ENCODE measurements around the gene SLC31A1. TPM values are rescaled to one million over a fixed set of nuclear protein-coding genes. Genes with fewer than 3 reads are reported as not detected.

Gene SLC31A1
- total RNA-seq, 1 donor from 2014 or later = 26.0 TPM

DNA sequence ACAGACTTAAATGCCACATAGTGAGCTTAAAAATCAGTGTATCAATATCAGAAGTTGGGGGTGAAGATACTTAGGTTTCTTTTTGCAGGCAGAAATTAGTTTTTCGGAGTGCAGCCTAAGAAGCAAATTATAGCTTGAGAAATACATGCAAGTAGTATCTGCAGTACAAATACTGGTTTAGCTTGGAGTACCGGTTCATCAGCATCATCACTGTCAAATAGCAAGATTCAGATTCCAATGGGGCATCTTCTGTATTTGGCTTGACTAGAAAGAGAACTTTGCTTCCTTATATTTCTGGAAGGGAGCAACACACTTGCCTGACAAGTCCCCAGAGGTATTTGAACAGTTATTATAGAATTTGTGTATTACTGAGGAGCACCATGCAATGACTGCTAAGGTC lies 19.8 kb downstream of the SLC31A1 start:
- Histone ChIP-seq H3K4me2 (no peak overlapping the region), H3K9ac (no peak overlapping the region), H3K27ac (no peak overlapping the region), H3F3A (ENCODE audit: low read depth) (no peaks in the 10 kb centered on the region), H3K79me2 (ENCODE audit: low read depth) (no peaks in the 10 kb centered on the region), H3K4me3 (no peak overlapping the region), H3K36me3 (no peaks in the 10 kb centered on the region), H4K20me1 (ENCODE audit: low read depth) (peaks cover 6% of the 10 kb centered on the region), H2AFZ (replicated peaks) (no peak overlapping the region), H3K4me1 (no peaks in the 10 kb centered on the region), H3K27me3 (no peaks in the 10 kb centered on the region), H3K9me3 (ENCODE audit: low read depth) (no peaks in the 10 kb centered on the region)
- H3K27ac Mint-ChIP-seq = no peak overlapping the region
- H3K9me3 Mint-ChIP-seq = no peaks in the 10 kb centered on the region
- no peak overlapping the region for H3K4me3 Mint-ChIP-seq
- no peak for TF ChIP-seq EZH2phosphoT487 (IDR thresholded peaks at IDR 0.05)
- no peak for TF ChIP-seq CTCF (IDR thresholded peaks at IDR 0.05)
- no peak for TF ChIP-seq EZH2 (IDR thresholded peaks at IDR 0.05)
- no peaks in the 10 kb centered on the region for H3K36me3 Mint-ChIP-seq
- H3K27me3 Mint-ChIP-seq (ENCODE audit: insufficient read depth, low read depth) = peaks cover 3% of the 10 kb centered on the region
- no peaks in the 10 kb centered on the region for H3K4me1 Mint-ChIP-seq
- no peak for DNase-seq (ENCODE audit: low spot score)

DNA sequence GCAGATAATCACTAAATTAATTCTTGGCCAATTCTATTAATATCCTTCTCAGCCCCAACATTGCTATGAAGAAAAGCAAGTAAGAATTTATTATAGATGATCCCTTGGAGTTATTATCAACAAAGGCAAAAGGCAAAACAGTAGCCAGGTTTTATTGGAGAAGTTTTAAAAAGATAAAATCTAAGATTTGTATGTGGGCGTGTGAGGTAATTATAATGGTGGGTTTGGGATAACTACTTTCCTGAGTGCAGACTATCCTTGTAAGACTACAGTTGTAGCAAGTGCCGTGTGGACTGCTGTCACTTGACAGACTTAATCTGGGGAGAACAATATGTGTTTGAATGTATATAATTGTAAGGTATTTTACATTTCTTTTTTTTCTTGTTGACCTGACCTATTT lies 23.2 kb downstream of the SLC31A1 start:
- no peak overlapping the region for H3K4me3 Mint-ChIP-seq

DNA sequence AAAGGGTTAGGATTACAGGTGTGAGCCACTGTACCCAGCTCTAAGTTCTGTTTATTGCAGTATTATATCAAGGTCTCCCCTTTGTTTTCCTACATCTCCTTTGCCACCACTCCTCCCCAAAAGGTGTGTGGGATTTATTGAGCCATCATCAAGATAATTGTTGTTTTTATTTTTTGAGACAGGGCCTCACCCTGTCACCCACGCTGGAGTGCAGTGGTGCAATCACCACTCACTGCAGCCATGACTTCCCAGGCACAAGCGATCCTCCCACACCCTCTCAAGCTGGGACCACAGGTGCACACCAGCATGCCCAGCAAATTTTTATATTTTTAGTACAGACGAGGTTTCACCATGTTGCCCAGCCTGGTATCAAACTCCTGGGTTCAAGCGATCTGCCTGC lies 24.6 kb downstream of the SLC31A1 start:
- no peak for TF ChIP-seq EZH2phosphoT487 (IDR thresholded peaks at IDR 0.05)
- TF ChIP-seq CTCF (IDR thresholded peaks at IDR 0.05) = no peak
- no peak for TF ChIP-seq EZH2 (IDR thresholded peaks at IDR 0.05)
- Histone ChIP-seq H3K27ac (no peak overlapping the region), H2AFZ (replicated peaks) (no peak overlapping the region), H3K4me3 (no peak overlapping the region), H4K20me1 (ENCODE audit: low read depth) (no peaks in the 10 kb centered on the region), H3F3A (ENCODE audit: low read depth) (no peaks in the 10 kb centered on the region), H3K36me3 (no peaks in the 10 kb centered on the region), H3K9me3 (ENCODE audit: low read depth) (no peaks in the 10 kb centered on the region), H3K4me2 (no peak overlapping the region), H3K9ac (no peak overlapping the region), H3K27me3 (no peaks in the 10 kb centered on the region), H3K79me2 (ENCODE audit: low read depth) (no peaks in the 10 kb centered on the region), H3K4me1 (no peaks in the 10 kb centered on the region)
- Mint-ChIP-seq H3K27me3 (ENCODE audit: insufficient read depth, low read depth) (peaks cover 2% of the 10 kb centered on the region), H3K9me3 (peaks cover 11% of the 10 kb centered on the region), H3K4me3 (no peak overlapping the region), H3K4me1 (no peaks in the 10 kb centered on the region), H3K36me3 (peaks cover 8% of the 10 kb centered on the region), H3K27ac (no peak overlapping the region)
- no peak for DNase-seq (ENCODE audit: low spot score)

More for the DNA sequence above, 23.2 kb downstream of the SLC31A1 start:
- DNase-seq (ENCODE audit: low spot score) = no peak
- H3K27ac ChIP-seq = no peak overlapping the region
- H3K27ac Mint-ChIP-seq = no peak overlapping the region
- H3K4me1 Mint-ChIP-seq = no peaks in the 10 kb centered on the region
- peaks cover 6% of the 10 kb centered on the region for H3K9me3 Mint-ChIP-seq
- peaks cover 2% of the 10 kb centered on the region for H3K27me3 Mint-ChIP-seq (ENCODE audit: insufficient read depth, low read depth)
- H3K27me3 ChIP-seq = no peaks in the 10 kb centered on the region
- H3K36me3 Mint-ChIP-seq = peaks cover 4% of the 10 kb centered on the region
- H3K4me2 ChIP-seq = no peak overlapping the region
- no peaks in the 10 kb centered on the region for H3K9me3 ChIP-seq (ENCODE audit: low read depth)
- no peaks in the 10 kb centered on the region for H3K36me3 ChIP-seq
- no peaks in the 10 kb centered on the region for H4K20me1 ChIP-seq (ENCODE audit: low read depth)
- no peaks in the 10 kb centered on the region for H3K79me2 ChIP-seq (ENCODE audit: low read depth)
- no peak overlapping the region for H2AFZ ChIP-seq (replicated peaks)
- no peak overlapping the region for H3K9ac ChIP-seq
- no peak overlapping the region for H3K4me3 ChIP-seq
- no peaks in the 10 kb centered on the region for H3F3A ChIP-seq (ENCODE audit: low read depth)
- H3K4me1 ChIP-seq = no peaks in the 10 kb centered on the region
- TF ChIP-seq EZH2phosphoT487 (IDR thresholded peaks at IDR 0.05) = no peak
- no peak for TF ChIP-seq CTCF (IDR thresholded peaks at IDR 0.05)
- TF ChIP-seq EZH2 (IDR thresholded peaks at IDR 0.05) = no peak

Data from neural progenitor cell (in vitro differentiated cells).